Activated CD8-positive, alpha-beta memory T cell treated with anti-CD3 and anti-CD28 coated beads, Interleukin-2, amount 50 U/mL, for 4 hours (primary cell): ENCODE measurements around the gene MYO15B.

ENCODE experiments used
- DNase-seq: peaks from one replicate; pipeline ENCODE4 v3.0.0-alpha.2; 2020

MYO15B gene

GRCh38 chr17:75587675-75588595, at the start of gene MYO15B:
MYO15B (plus strand) TSS chr17:75587800; CDS start chr17:75588058, 258 bp downstream.
- peak; percentile 72 for DNase-seq

DNA sequence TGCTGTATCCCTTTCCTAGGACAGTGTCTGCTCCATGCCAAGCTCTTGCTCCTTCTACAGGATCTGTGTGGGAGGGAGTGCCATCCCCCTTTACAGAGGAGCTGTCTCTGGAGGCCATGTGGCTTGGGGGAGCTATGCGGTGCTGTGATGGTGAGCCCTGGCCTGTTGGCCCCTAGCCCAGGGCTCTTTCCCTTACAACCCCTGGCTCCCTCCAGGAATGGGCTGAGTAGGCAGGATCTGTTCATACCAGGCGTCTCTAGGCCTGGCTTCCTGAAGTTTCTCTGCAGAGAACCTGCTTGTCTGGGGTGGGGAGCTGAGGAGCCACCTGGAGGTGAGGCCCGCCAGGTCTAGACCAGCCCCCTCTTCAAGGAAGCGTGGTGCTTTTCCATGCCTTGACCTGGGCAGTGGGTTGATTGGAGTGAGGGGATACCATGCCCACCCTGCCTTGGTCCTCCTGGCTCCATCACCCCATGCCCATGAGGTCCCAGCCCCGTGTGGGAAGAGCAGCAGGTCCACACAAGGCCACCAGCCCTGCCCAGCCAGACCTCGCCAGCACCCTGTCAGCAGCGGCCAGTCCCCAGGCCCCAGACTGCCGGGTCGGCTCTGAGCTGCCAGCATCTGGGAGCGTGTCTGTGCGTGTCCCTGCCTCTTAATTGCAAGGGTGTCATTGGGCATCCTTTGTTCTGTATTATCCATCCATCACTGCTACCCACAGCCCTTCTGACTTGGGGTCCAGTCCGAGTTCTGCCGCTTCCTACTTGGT, 47.5 kb upstream of the MYO15B start:
- no peak for DNase-seq

DNA sequence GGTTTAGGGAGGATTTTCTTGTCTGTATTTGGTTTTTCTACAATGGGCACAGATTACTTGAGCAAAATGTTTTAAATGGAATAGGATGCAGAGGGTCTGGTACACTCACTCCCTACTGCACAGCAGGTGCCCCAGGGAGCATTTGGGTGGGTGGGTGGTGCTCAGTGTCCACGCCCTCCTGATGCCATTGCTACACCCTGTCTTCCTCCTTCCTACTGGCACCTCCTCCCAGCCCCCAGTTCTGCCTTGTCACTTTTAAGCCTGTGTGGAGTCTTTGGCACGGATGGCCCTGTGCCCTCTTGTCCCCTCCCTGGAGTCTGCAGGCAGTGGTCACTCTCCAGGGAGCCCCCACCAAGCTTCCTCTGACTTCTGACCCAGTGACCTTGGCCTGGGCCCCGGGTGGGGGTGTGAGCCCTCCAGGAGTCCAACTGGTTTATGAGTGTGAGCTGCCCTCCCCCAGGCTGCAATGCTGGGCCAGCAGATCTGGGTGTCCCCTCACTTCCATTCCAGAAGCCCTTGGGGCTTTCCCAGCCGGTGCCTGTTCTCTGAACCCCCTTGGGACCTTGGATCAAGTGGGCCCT, 46.6 kb upstream of the MYO15B start:
- DNase-seq = no peak

- no peak for DNase-seq
These were observed 45.4 kb upstream of the MYO15B start for GRCh38 chr17:75542229-75542628.

DNA sequence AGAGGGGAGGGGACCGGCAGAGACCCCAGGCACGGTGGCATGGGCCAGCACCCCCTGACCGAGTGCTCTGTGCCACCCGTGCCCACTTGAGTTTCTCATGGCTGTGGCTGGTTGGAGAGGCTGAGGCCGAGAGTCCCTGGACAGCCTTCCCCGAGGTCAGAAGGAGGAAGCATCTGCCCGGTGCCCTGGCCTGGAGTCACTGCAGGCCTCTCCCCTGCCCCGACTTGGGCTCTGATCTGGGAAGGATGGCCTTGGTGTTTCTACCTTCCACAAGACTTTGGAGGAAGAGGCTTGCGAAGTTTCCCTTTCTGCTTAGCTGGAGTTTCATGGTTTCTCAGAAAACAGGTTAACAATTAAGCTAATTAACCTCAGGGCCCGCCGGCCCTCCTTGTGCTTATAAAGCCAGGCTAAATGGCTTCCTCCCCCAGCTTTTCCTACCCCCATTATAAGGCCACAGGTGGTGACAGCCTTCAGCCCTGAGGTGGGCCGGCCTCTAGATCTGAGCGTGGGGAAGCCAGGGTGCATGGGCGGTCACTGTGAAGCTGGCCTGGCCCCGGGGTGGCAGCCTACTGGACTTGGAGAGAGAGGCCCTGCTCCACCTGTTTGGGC, 44.8 kb upstream of the MYO15B start:
- no peak for DNase-seq

DNA sequence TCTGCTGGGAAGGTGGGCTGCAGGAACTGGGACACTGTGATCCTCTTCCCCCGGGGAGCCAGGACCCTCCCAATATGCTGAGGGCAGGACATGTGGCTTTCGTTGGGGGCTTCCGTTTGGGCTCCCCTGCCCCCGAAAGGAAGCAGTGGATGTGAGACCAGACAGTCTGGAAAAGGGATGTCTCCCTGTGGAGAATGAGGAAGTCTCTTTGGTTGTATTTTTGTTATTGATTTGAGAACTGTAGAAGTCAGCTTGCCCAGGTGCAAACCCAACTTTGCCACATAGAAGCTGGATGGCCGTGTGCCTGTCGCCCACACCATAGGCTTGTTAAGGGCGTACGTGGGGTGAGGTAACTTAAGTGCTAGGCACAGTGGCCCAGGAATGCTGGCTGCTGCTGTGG, 43.4 kb upstream of the MYO15B start:
- DNase-seq = no peak

GRCh38 chr17:75546181-75546580, 41.4 kb upstream of the MYO15B start:
- no peak for DNase-seq

GRCh38 chr17:75547091-75547490, 40.5 kb upstream of the MYO15B start:
- no peak for DNase-seq

- no peak for DNase-seq
These were observed 38.8 kb upstream of the MYO15B start for GRCh38 chr17:75548813-75549212.

- DNase-seq = no peak
These were observed 38.1 kb upstream of the MYO15B start for GRCh38 chr17:75549246-75550138.

DNA sequence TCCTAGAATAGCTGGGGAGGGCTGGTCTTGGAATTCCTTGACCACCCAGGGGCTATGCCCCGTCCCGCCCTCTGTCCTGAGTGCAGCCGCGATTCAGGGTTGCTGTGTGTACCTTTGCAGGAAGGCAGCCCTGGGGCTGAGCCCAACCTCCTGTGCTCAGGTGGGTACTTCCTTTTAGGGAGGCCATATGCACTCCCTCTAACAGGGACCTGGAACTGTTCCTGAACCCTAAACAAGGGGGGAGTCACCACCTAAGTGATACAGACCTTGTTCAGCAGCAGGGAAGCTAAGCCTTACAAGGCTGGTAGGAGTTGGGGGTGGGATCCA, 37.5 kb upstream of the MYO15B start:
- no peak for DNase-seq

DNA sequence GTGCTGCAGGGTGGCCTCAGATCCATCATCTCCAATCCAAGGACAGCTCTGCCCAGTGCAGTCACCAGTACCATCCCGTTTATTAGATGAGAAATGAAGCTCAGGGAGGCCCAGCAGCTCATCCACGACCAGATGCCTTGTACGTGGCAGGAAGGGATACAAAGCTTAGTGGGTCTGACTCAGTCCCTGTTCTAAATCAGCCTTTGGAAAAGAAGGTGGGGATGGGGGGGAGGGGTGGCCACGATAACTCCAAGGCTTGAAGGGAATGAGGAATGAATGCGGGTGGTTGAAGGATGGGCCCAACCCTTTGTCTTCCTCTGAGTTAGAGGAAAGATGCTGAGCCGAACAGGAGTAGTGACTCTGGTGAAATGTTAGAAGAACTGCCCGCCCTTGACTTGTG, 36.3 kb upstream of the MYO15B start:
- no peak for DNase-seq

DNA sequence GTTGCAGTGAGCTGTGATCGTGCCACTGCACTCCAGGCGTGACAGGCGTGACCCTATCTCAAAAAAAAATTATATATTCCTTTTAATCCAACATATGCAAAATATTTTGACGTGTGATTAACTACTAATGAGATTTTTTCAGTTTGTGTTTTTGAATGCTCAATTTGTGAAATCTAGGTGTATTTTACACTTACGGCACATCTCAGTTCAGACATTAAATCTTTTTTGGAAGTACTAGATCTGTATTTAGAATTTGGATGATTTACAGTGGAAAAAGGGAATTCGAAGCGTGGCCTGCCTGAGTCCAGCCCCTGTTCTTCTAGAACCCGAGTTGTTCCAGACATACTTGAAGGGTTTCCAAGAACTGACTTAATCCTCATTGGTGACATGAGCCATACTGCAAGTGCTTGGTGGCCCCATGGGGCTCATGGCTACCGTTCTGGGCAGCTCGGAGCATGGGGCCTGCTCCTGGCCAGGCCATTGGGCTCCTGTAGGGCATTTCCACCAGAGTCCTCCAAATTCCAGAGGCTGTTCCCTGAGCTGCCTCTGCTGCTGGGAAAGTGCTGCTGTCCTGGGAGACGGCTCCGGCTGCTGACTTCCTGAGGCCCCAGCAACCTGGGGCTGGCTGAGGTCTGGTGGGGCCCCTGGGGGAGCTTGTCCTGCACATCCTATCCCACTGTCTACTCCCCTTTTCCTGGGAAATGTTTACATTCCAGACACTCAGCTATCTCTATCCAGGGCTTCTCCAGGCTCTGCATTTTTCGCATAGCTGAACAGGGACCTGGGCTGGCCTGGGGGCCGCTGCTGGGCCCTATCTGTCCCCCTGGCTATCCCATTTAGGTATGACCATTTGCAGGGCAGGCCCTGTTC, 34.9 kb upstream of the MYO15B start:
- no peak for DNase-seq

GRCh38 chr17:75553295-75554110, 34.1 kb upstream of the MYO15B start:
- no peak for DNase-seq

GRCh38 chr17:75555679-75556153, 31.9 kb upstream of the MYO15B start:
- DNase-seq = no peak

DNA sequence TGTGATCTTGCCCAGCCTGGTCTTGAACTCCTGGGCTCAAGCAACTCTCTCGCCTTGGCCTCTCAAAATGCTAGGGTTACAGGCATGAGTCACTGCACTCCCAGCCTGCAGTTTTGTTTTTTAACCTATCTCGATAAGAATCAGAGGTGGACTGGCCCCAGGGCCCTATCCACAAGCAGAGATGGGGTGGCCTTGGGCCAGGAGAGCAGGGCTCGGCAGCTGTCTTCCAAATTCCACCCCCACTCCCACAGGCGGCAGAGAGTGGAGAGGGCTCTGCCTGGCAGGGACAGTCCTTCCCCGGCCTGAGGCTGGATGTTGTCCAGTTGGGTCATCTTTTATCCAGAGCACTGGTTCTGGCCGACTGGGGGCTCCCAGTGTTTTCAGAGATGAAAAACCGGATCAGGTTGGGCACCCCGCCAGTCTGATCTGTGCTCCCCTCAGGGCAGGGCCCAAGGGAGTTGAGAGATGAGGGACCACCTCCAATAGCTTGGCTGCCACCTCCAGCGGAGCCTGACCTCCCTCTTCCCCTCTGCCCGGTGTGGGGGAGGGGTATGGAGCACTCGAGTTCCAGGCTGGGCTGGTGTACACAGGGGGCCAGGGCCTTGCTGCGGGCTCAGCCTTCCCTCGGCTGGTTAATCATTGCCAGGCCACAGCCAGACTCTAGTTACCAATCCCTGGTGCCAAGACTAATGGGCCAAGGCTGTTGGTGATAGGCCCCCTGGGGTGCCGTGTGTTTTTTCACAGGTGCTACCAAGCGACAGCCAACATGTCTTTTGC, 30.3 kb upstream of the MYO15B start:
- DNase-seq = no peak

GRCh38 chr17:75557852-75558665, 29.5 kb upstream of the MYO15B start:
- DNase-seq = no peak
